Tibial nerve (tissue), 4 donors: ENCODE data around the gene FXYD7.

Experiments used
- CTCF ChIP-seq, 5 experiments: fragments of 200-600 bp in 3 of 5; fragments of 450-650 bp in 2 of 5; sonication (generic) in 3 of 5; IDR thresholded peaks; one replicate each; pipeline ENCODE4 v1.5.1; 2016 to 2019; ENCODE audit warnings: antibody characterized with exemption in 5 of 5, mild to moderate bottlenecking in 3 of 5, moderate library complexity in 2 of 5
- EP300 ChIP-seq, 2 donors: sonication (generic); formaldehyde crosslinking; IDR thresholded peaks; one replicate each; pipeline ENCODE4 v1.6.1; 2017; ENCODE audit warnings: antibody characterized with exemption in 2 of 2, mild to moderate bottlenecking in 1 of 2
- POLR2A ChIP-seq, 2 donors: fragments of 450-650 bp; IDR thresholded peaks; one replicate each; pipeline ENCODE4 v1.6.1; 2017; ENCODE audit warnings: antibody characterized with exemption in 2 of 2, mild to moderate bottlenecking in 2 of 2, moderate library complexity in 2 of 2

GRCh38 chr19:35110974-35111373 is 32.1 kb upstream of the FXYD7 start:
- no peak for TF ChIP-seq CTCF (IDR thresholded peaks at IDR 0.05)
- no peak for TF ChIP-seq POLR2A (IDR thresholded peaks at IDR 0.05)
- no peak for TF ChIP-seq EP300 (IDR thresholded peaks at IDR 0.05)
